H1 (cell line): ENCODE data around the gene ACTL8. TPM values are rescaled to one million over a fixed set of nuclear protein-coding genes. Genes with fewer than 3 reads are reported as not detected.

Experiments used
- ATF2 ChIP-seq: IDR thresholded peaks from 2 replicates; pipeline ENCODE4 v1.6.1; 2012; ENCODE audit warnings: low read length, inconsistent platforms
- CBX5 ChIP-seq: fragments of 300-800, 300-1000 bp; sonication (generic); IDR thresholded peaks from 2 replicates; pipeline ENCODE4 v1.7.1; 2016; ENCODE audit warnings: antibody characterized with exemption, low read length, low read depth
- GABPA ChIP-seq: IDR thresholded peaks from 2 replicates; pipeline ENCODE4 v1.6.1; 2011; ENCODE audit warnings: mild to moderate bottlenecking, low read length, moderate library complexity, borderline replicate concordance; ENCODE audit not compliant: insufficient read depth
- NRF1 ChIP-seq: IDR thresholded peaks from 2 replicates; pipeline ENCODE4 v1.6.1; 2011; ENCODE audit warnings: mild to moderate bottlenecking, low read depth, low read length, improper control_type of control experiment
- SAP30 ChIP-seq: fragments of 300-600 bp; sonication (generic); IDR thresholded peaks from 2 replicates; pipeline ENCODE4 v1.7.1; 2012; ENCODE audit warnings: low read length, moderate library complexity, mild to moderate bottlenecking, inconsistent platforms; ENCODE audit not compliant: insufficient read depth, insufficient replicate concordance
- SP2 ChIP-seq: IDR thresholded peaks from 2 replicates; pipeline ENCODE4 v1.6.1; 2012; ENCODE audit warnings: mild to moderate bottlenecking, low read length, inconsistent platforms
- TAF1 ChIP-seq: IDR thresholded peaks from 2 replicates; pipeline ENCODE4 v1.6.1; 2011; ENCODE audit warnings: mild to moderate bottlenecking, low read depth, low read length
- polyA plus RNA-seq, 7 experiments: library from polyadenylated mRNA; depleted of rRNA in 3 of 7; stranded (reverse) in 5 of 7; unstranded in 2 of 7; fragments of >200 nt in 5 of 7; fragments of 200-250 nt in 2 of 7; gene quantifications; 1 replicate in 5 of 7; 2 replicates in 1 of 7; 4 replicates in 1 of 7; pipeline versions ENCODE4 v1.2.1 to v1.2.3, GENCODE V29; 2011 to 2013; ENCODE audit warnings: missing spikeins in 2 of 7, mixed read lengths in 2 of 7
- total RNA-seq: library from RNA; stranded (reverse); fragmentation: NEBNext Ultra II Directional; extraction: Animal tissue kit (Norgen Biotek cat#: 25700); gene quantifications from 2 replicates; pipeline ENCODE4 v1.2.1, GENCODE V29; 2021

The ACTL8 gene
- total and polyA plus RNA-seq, 2 of the 8 experiments (the other 6 are each of a cell fraction or from before 2014, with no cell fraction given), result 0.33 to 0.47 TPM

- TF ChIP-seq SAP30, result no peak
- no peak for TF ChIP-seq ATF2
- TF ChIP-seq TAF1, result no peak
- no peak for TF ChIP-seq CBX5
- no peak for TF ChIP-seq NRF1
- no peak for TF ChIP-seq GABPA
- TF ChIP-seq SP2, result no peak
Observed at GRCh38 chr1:17777330-17777729, 22.2 kb downstream of the ACTL8 start (continued).
